Erythroblast (primary cell): ENCODE results near the gene EVA1C.
"Not testable (repeated sequence)": the region's sequence is repeated elsewhere in the genome, so short reads cannot be mapped to it uniquely, and the experiment has no call there.

Experiments
- DNase-seq, 2 experiments: peaks; one replicate each; lab custom pipeline; 2025; lab: John Stamatoyannopoulos, UW
- GATA1 ChIP-seq: IDR thresholded peaks from 2 replicates; pipeline ENCODE4 v1.6.1; 2011; ENCODE audit warnings: low read depth, mild to moderate bottlenecking, control low read depth, low read length, moderate library complexity
- POLR2A ChIP-seq: IDR thresholded peaks from 2 replicates; pipeline ENCODE4 v1.6.1; 2011; ENCODE audit warnings: mild to moderate bottlenecking, low read length

Gene EVA1C, protein sequence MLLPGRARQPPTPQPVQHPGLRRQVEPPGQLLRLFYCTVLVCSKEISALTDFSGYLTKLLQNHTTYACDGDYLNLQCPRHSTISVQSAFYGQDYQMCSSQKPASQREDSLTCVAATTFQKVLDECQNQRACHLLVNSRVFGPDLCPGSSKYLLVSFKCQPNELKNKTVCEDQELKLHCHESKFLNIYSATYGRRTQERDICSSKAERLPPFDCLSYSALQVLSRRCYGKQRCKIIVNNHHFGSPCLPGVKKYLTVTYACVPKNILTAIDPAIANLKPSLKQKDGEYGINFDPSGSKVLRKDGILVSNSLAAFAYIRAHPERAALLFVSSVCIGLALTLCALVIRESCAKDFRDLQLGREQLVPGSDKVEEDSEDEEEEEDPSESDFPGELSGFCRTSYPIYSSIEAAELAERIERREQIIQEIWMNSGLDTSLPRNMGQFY

GRCh38 chr21:32412162-32413014 is at the start of gene EVA1C:
Gene EVA1C, plus strand, starts transcription at chr21:32412706. Its CDS starts 148 bp downstream, at chr21:32412854.
- peak; percentile 64 to 75 for DNase-seq
- TF ChIP-seq POLR2A, result no peak
- TF ChIP-seq GATA1, result no peak

DNA sequence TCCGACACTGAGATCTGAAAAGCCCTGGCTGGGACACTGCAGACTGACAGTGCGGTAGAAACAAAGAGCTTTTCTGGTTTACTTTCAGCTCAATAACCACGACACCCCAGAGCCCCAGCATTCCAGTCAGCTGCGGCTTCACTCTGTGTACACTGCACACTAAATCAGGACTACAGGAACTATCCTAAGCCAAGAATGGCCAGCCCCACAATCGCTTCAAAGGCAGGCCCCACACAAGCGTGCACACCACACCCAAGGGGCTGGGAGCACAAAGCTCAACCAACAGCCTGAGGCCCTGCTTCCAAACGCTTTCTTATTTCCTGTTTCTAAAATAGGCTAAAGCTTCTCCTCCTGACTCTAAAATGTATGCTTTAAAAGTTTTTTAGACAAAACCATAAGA is 48.1 kb upstream of the EVA1C start:
- no peak for TF ChIP-seq POLR2A
- no peak for TF ChIP-seq GATA1
- no peak for DNase-seq

- TF ChIP-seq POLR2A (no peak), GATA1 (no peak)
- no peak for DNase-seq
Observed at GRCh38 chr21:32364796-32365195, 47.7 kb upstream of the EVA1C start.

DNA sequence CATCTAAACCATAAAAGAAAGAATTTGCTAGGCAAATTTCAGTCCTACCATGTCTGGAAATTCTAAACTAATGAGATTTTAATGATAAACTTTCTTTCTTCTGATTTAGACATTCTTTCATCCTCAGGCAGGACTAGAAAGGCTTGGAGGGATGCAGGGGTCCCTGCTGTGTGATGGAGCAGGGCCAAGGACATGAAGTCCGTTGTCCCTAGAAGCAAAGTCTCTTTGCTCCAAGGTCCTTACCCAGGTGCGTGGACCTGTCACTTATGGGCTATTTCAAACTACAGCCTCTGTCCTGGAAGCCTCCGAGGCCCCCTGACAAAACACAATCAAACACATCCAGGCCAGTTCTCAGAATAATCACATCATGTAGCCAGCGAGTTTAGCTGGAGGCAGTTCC is 46.3 kb upstream of the EVA1C start:
- no peak for TF ChIP-seq POLR2A
- TF ChIP-seq GATA1, result no peak
- DNase-seq, result no peak

DNA sequence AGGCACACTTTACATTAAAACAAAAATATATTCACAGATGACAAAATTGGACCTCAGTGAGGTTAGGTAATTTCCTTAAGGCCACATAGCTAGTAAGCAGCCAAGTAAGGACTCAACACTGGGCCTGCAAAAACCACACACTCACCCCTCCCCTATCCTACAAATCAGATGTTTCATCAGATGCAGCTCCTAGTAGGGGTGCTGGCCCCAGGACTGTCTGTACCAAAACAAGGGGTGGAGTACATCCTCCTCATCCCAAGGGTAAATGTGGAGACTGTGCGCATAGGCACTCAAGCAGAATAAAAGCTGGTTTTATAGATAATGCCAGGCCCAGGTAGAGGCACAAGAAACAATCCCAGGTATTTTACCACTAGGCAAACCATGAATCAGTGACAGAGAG is 45.3 kb upstream of the EVA1C start:
- TF ChIP-seq GATA1, result no peak
- TF ChIP-seq POLR2A, result no peak
- DNase-seq, result no peak

- TF ChIP-seq POLR2A, result no peak
- TF ChIP-seq GATA1, result no peak
- DNase-seq, result no peak
Observed at GRCh38 chr21:32368386-32368785, 44.1 kb upstream of the EVA1C start.

GRCh38 chr21:32368961-32369360 is 43.5 kb upstream of the EVA1C start:
- DNase-seq, result not testable (repeated sequence)

GRCh38 chr21:32370998-32371766 is 41.3 kb upstream of the EVA1C start:
- DNase-seq, result no peak
- TF ChIP-seq POLR2A (no peak), GATA1 (no peak)

DNA sequence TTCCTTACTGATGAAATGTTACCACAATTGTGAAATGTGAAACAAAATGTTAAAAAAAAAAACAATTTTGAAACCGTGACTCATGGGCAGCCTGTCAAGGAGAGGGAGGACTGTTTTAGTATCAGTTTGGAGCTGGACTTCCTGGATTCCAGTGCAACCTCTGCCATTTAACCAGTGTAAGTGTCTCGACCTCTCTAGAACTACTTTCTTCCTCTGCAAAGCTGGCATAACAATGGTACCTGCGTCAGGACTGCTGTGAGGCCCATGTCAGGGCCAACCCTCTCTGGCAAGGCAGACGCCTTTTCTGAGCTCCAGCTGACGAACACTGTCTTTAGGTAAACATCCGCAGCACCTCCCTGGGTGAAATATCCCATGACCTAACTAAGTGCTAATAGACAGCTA is 40.6 kb upstream of the EVA1C start:
- TF ChIP-seq POLR2A, result no peak
- no peak for TF ChIP-seq GATA1

GRCh38 chr21:32372755-32373154 is 39.8 kb upstream of the EVA1C start:
- TF ChIP-seq POLR2A, result no peak
- no peak for TF ChIP-seq GATA1
- no peak for DNase-seq

More for the DNA sequence above, 40.6 kb upstream of the EVA1C start:
- no peak for DNase-seq

- no peak for DNase-seq
- TF ChIP-seq GATA1, result no peak
- no peak for TF ChIP-seq POLR2A
Observed at GRCh38 chr21:32377506-32377905, 35.0 kb upstream of the EVA1C start.

DNA sequence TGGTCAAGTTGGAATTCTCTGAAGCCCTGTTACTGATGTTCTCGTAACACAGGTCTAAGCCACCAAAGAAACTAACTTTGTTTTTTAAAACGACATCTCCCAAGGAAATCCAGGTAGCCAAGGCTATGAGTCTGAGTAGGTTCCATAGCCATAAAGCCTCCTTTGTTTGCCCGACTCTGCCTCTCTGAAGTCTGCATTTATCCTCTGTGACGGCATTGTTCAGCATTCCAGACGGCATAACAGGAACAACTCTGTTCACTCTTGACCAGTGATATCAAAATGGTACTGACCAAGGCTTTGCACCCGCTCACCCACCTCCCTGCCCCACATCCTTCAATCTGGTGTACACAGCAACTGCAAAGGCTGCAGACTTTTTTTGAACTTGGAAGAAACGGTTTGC is 34.5 kb upstream of the EVA1C start:
- TF ChIP-seq GATA1 (no peak), POLR2A (no peak)
- no peak for DNase-seq

- TF ChIP-seq POLR2A, result no peak
- no peak for TF ChIP-seq GATA1
- no peak for DNase-seq
Observed at GRCh38 chr21:32378956-32379355, 33.5 kb upstream of the EVA1C start.
